Transverse colon (tissue), 4 donors: Measurements from ENCODE around the gene BUD23. TPM values are rescaled to one million over a fixed set of nuclear protein-coding genes. Genes with fewer than 3 reads are reported as not detected.

Experiments
- DNase-seq: peaks from one replicate; pipeline ENCODE4 v3.0.0-alpha.2; 2019
- H3K27ac ChIP-seq, 4 donors: fragments of 200-600 bp; sonication (generic); 2 replicates each; pipeline ENCODE4 v1.5.1; 2016 to 2018; ENCODE audit warnings: inconsistent platforms in 4 of 4
- H3K27me3 ChIP-seq: fragments of 200-600 bp; sonication (generic); 2 replicates; pipeline ENCODE4 v1.5.1; 2017; ENCODE audit warnings: inconsistent platforms
- H3K36me3 ChIP-seq, 4 donors: fragments of 200-600 bp; sonication (generic); 2 replicates each; pipeline ENCODE4 v1.5.1; 2017 to 2019; ENCODE audit warnings: inconsistent platforms in 4 of 4
- H3K4me1 ChIP-seq, 4 donors: fragments of 200-600 bp; sonication (generic); 2 replicates each; pipeline ENCODE4 v1.5.1; 2017 to 2020; ENCODE audit warnings: inconsistent platforms in 4 of 4
- H3K4me3 ChIP-seq, 4 donors: fragments of 200-600 bp; sonication (generic); 1 replicate in 1 of 4; 2 replicates in 3 of 4; pipeline versions ENCODE4 v1.5.1 to v1.6.1; 2017 to 2019; ENCODE audit warnings: inconsistent platforms in 4 of 4
- H3K9me3 ChIP-seq, 2 donors: fragments of 200-600 bp; sonication (generic); 2 replicates each; pipeline ENCODE4 v1.5.1; 2017 to 2019; ENCODE audit warnings: inconsistent platforms in 2 of 2
- EP300 ChIP-seq: sonication (generic); formaldehyde crosslinking; IDR thresholded peaks from one replicate; pipeline ENCODE4 v1.6.1; 2017; ENCODE audit warnings: antibody characterized with exemption, low read depth
- POLR2A ChIP-seq: fragments of 450-650 bp; IDR thresholded peaks from one replicate; pipeline ENCODE4 v1.6.1; 2016; ENCODE audit warnings: antibody characterized with exemption, mild to moderate bottlenecking, moderate library complexity
- POLR2AphosphoS5 ChIP-seq, 3 donors: sonication (generic); formaldehyde crosslinking; IDR thresholded peaks; one replicate each; pipeline ENCODE4 v1.6.1; 2016; ENCODE audit warnings: antibody characterized with exemption in 3 of 3
- WGBS, 2 donors: methylation state at CpG; one replicate each; pipeline ENCODE4 v1.1.5; 2018; ENCODE audit warnings: low coverage in 1 of 2; 5-methylcytosine and 5-hydroxymethylcytosine counted together
- in situ Hi-C, 4 donors: fragments of 200-750 bp; cut with MboI; loops; one replicate each; pipeline versions ENCODE4 v1.15.0 to v1.15.1; 2017; ENCODE audit warnings: low sequenced_read_pairs in 3 of 4, low pct_ligation_motif_present in 1 of 4, low pct_unique_long_range_greater_than_20kb in 1 of 4
- intact Hi-C: fragments of 100-400 bp; cut with DNase I; formaldehyde crosslinking; loops from one replicate; pipeline ENCODE4 v1.15.1; 2023; ENCODE audit warnings: low total_unique reads
- total RNA-seq, 4 donors: library from RNA; depleted of rRNA; stranded (reverse); fragments of >200 nt; gene quantifications; one replicate each; pipeline ENCODE4 v1.1.0, GENCODE V29; 2016
- TF ChIP-seq, protein P1 (sequence below), 5 experiments: fragments of 200-600 bp in 3 of 5; fragments of 450-650 bp in 2 of 5; sonication (generic) in 3 of 5; IDR thresholded peaks; 1 replicate in 2 of 5; 2 replicates in 3 of 5; pipeline ENCODE4 v1.5.1; 2016 to 2017; ENCODE audit warnings: antibody characterized with exemption in 5 of 5, inconsistent platforms in 3 of 5, mild to moderate bottlenecking in 2 of 5, moderate library complexity in 1 of 5

Gene BUD23
- total RNA-seq, 4 donors from 2014 or later, result 12.0 to 55.9 (median 30.3) TPM

DNA sequence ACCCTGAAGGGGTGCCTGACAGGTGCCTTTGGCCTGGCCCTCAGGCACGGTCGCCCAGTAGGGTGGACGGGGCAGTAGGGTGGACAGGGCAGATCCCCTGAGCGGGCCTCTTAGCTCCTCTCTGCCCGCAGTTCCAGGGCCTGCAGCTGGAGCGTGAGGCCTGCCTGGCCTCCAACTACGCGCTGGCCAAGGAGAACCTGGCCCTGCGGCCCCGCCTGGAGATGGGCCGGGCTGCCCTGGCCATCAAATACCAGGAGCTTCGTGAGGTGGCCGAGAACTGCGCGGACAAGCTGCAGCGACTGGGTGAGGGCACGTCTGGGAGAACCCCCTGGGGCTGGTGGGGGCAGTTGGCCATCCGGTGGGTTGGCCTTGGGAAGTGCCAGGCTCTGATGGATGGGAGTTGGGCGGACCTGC is 14.1 kb upstream of the BUD23 start:
- peaks cover 3 to 31% (median 20%) of the 10 kb centered on the region in 4 donors for H3K4me1 ChIP-seq
- H3K27me3 ChIP-seq, result peaks cover 14% of the 10 kb centered on the region
- 60 to 73% methylated on average over 2 to 17 of the region's 19 CpGs for WGBS, 2 donors
- no peak for TF ChIP-seq POLR2A
- TF ChIP-seq, protein P1, sequence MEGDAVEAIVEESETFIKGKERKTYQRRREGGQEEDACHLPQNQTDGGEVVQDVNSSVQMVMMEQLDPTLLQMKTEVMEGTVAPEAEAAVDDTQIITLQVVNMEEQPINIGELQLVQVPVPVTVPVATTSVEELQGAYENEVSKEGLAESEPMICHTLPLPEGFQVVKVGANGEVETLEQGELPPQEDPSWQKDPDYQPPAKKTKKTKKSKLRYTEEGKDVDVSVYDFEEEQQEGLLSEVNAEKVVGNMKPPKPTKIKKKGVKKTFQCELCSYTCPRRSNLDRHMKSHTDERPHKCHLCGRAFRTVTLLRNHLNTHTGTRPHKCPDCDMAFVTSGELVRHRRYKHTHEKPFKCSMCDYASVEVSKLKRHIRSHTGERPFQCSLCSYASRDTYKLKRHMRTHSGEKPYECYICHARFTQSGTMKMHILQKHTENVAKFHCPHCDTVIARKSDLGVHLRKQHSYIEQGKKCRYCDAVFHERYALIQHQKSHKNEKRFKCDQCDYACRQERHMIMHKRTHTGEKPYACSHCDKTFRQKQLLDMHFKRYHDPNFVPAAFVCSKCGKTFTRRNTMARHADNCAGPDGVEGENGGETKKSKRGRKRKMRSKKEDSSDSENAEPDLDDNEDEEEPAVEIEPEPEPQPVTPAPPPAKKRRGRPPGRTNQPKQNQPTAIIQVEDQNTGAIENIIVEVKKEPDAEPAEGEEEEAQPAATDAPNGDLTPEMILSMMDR (IDR thresholded peaks at IDR 0.05), result no peak
- TF ChIP-seq EP300, result no peak
- no peak for TF ChIP-seq POLR2AphosphoS5 (IDR thresholded peaks at IDR 0.05)
- H3K27ac ChIP-seq, result no peak overlapping the region
- in situ Hi-C loops, result loop anchor here in 1 of 4 donors (10.0 kb wide), 1 partner anchor 56 kb away; no protein-coding TSS in a partner anchor
- H3K9me3 ChIP-seq, result no peaks in the 10 kb centered on the region
- DNase-seq, result no peak
- H3K36me3 ChIP-seq, result no peaks in the 10 kb centered on the region
- no peak overlapping the region for H3K4me3 ChIP-seq
- intact Hi-C loops, result loop anchor here (10.0 kb wide), 1 partner anchor 64 kb away; no protein-coding TSS in a partner anchor

DNA sequence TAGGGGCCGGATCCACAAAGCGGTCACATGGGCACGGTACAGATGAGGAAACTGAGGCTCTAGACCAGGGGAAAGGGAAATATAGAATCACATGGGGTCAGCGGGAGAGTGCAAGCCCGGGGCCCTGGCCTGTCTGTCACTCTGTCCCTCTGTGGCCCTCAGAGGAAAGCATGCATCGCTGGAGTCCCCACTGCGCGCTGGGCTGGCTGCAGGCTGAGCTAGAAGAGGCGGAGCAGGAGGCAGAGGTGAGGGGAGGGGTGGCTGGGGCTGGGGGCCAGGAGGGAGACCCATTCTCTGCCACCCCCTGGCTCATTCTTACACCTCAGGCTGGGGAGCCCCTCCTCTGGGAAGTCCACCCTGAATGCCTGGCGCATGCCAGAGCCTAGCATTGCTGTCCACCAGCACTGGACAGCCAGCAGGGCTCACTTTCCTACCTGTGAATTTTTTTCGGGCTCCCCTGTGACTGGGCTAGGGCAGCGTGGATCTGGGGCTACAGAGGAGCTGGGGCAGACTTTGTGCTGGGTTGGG is 13.5 kb upstream of the BUD23 start:
- TF ChIP-seq, protein P1 (IDR thresholded peaks at IDR 0.05), result no peak
- no peak for TF ChIP-seq EP300
- TF ChIP-seq POLR2AphosphoS5 (IDR thresholded peaks at IDR 0.05), result no peak
- no peak for TF ChIP-seq POLR2A
- no peak for DNase-seq
- Histone ChIP-seq H3K9me3 (no peaks in the 10 kb centered on the region), H3K36me3 (no peaks in the 10 kb centered on the region), H3K27me3 (peaks cover 14% of the 10 kb centered on the region), H3K4me3 (no peak overlapping the region), H3K27ac (no peak overlapping the region), H3K4me1 (peaks cover 3 to 26% (median 20%) of the 10 kb centered on the region in 4 donors)
- in situ Hi-C loops, result loop anchor here in 1 of 4 donors (10.0 kb wide), 1 partner anchor 55 kb away; no protein-coding TSS in a partner anchor
- 61 to 85% methylated on average over 6 to 12 of the region's 12 CpGs for WGBS, 2 donors
- intact Hi-C loops, result loop anchor here (10.0 kb wide), 1 partner anchor 65 kb away; no protein-coding TSS in a partner anchor

- no peak for TF ChIP-seq POLR2AphosphoS5 (IDR thresholded peaks at IDR 0.05)
- TF ChIP-seq, protein P1 (IDR thresholded peaks at IDR 0.05), result no peak
- TF ChIP-seq EP300, result no peak
- TF ChIP-seq POLR2A, result no peak
- Histone ChIP-seq H3K9me3 (no peaks in the 10 kb centered on the region), H3K27ac (no peak overlapping the region), H3K27me3 (peaks cover 14% of the 10 kb centered on the region), H3K4me3 (no peak overlapping the region), H3K36me3 (no peaks in the 10 kb centered on the region), H3K4me1 (peaks cover 0 to 20% (median 14%) of the 10 kb centered on the region in 4 donors)
- in situ Hi-C loops, result no loop called here
- DNase-seq, result no peak
- intact Hi-C loops, result no loop called here
- WGBS, 2 donors, result 52% methylated on average over 3 of the region's 12 CpGs; no CpG with 5 or more reads in 1 of the 2 donors
These were observed 12.1 kb upstream of the BUD23 start for GRCh38 chr7:73671322-73671661.

DNA sequence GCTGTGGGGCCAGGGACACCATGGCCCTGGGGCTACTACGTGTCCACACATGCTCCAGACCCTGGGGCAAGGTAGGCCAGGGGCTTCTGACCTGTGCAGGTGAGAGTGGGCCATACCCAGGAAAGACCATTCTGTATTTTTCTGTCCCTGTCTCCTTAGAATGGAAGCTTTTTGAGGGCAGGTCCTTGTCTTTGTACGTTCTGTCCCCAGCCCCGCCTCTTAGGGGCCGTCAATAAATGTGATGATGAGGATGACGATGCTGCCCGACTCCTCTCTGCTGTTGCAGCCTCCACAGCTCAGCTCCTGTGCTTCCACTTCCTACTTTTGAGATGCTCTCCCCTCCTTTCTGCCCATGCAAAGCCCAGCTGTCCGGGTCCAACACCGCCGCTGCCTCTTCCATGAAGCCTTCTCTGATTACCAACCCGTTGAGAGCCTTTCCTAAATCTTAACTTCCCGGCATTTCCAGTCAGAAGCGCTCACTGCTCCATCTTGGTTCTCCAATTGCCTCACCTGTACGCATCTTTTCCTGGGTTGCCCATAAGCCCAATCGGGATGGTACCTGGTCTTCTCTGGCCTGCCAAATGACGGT is 11.4 kb upstream of the BUD23 start:
- Histone ChIP-seq H3K4me1 (peaks cover 0 to 20% (median 14%) of the 10 kb centered on the region in 4 donors), H3K4me3 (no peak overlapping the region), H3K27ac (no peak overlapping the region), H3K9me3 (no peaks in the 10 kb centered on the region), H3K36me3 (no peaks in the 10 kb centered on the region), H3K27me3 (peaks cover 14% of the 10 kb centered on the region)
- no peak for DNase-seq
- 85 to 90% methylated on average over 13 to 15 of the region's 15 CpGs for WGBS, 2 donors
- in situ Hi-C loops (no loop called here), intact Hi-C loops (no loop called here)
- TF ChIP-seq, protein P1 (IDR thresholded peaks at IDR 0.05), result no peak
- TF ChIP-seq POLR2AphosphoS5 (IDR thresholded peaks at IDR 0.05) (no peak), EP300 (no peak), POLR2A (no peak)
